GM19240 (cell line): ENCODE results near the gene NEMP1.
"Not testable (repeated sequence)": the region's sequence is repeated elsewhere in the genome, so short reads cannot be mapped to it uniquely, and the experiment has no call there.

Source experiments
- DNase-seq: peaks from one replicate; pipeline ENCODE4 v3.0.0; 2011; ENCODE audit warnings: low spot score; ENCODE audit not compliant: insufficient read length

Gene NEMP1

DNA sequence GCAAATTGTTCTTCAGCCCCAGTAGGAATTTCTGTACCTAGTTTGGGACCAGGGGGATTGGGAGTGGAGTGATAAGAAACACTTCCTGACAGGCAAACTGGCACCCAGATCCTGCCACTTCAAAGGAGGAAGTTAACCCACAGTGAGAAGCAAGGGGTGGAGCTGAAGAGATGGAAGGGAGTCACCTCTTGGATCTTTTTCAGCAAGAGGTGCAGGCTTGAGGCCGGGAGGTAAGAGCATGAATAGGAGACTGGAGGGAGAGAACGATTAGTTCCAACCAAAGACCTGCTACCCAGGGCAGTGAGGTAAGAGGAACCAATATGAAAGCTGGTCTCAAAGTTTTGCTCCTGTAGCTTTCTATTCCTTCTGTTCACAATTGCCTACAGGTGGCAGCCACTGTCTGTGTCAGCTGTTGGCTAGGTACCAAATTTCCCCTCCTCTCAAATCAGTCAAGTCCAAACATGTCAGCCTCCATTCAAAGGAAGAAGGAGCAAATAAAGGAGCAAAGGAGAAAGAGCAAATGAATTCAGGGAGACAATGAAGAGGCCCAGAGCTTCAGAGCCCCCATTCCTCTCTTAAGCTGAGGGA lies 47.4 kb downstream of the NEMP1 start:
- DNase-seq: no peak

DNA sequence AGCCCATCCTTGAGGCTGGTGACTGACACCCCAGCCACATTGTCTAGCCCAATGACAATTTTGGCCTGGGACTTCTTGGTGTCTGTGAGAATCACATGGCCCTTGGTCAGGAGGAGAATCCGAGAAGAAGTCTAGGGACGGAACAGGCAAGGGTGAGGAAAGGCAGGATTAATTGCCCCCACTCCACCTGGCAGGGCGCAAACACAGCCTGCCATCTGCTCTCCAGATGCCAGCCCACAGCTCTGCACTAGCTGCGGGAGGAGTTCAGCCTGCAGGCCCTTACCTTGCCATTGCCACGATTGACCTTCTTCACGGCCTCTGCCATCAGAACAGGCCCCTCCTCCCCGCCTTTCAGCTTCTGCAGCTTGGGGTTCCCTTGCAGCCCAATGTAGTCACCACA lies 49.1 kb downstream of the NEMP1 start:
- no peak for DNase-seq

DNA sequence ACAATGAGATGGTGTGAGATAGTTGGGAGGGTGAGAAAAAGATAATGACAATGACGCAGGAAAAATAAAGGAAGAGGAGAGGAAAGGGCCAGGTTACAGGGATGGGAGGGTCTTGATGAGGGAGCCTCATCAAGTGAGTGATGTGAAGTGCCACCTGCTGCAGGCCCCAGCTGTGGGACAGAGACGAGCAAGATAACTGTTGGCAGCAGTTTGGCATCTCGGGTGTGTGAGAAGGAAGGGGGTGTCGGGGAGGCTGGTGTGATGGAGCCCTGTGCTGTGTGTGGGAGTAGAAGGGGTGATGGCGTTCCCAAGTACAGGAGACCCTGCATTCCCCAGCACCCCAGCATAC lies 50.8 kb downstream of the NEMP1 start:
- DNase-seq: no peak

DNA sequence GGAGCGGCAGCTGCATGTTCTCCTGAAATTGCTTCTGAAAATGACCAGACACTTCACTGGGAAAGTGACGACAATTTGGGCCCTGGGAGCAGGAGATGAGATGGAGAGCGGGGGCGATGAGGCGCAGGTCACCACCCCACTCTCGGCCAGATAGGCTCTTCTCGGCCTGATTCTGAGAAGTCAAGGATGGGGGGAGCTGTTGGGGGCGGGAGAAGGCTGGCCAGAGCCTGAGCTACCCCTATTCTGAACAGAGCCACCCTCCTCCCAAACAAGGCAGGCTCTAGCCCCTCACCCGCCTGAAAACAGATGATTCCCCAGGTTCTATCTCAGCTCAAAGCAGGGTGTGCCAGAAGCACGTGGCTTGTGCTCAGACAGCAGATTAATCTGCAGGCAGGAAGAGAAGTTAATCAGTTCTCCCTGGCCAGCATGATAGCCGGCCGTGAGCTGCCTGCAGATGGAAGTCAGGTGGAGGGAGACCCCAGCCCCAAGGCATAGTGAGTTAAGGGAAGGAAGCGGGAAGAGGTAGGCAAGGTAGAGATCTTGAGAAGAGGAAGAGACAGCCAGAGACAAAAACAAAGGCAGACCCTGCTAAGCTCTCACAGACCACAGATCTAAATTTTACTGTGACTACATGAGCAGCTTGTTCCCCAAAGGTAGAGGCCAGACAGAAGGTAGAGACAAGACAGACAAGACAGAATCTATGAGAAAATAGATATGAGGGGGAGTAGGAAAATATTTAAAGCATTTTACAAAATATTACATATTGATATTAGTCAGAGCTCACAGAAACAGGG lies 51.4 kb downstream of the NEMP1 start:
- DNase-seq: no peak

GRCh38 chr12:57025196-57025595 lies 53.4 kb downstream of the NEMP1 start:
- no peak for DNase-seq

- not testable (repeated sequence) for DNase-seq
Measured at GRCh38 chr12:57022324-57022723, 56.3 kb downstream of the NEMP1 start.

DNA sequence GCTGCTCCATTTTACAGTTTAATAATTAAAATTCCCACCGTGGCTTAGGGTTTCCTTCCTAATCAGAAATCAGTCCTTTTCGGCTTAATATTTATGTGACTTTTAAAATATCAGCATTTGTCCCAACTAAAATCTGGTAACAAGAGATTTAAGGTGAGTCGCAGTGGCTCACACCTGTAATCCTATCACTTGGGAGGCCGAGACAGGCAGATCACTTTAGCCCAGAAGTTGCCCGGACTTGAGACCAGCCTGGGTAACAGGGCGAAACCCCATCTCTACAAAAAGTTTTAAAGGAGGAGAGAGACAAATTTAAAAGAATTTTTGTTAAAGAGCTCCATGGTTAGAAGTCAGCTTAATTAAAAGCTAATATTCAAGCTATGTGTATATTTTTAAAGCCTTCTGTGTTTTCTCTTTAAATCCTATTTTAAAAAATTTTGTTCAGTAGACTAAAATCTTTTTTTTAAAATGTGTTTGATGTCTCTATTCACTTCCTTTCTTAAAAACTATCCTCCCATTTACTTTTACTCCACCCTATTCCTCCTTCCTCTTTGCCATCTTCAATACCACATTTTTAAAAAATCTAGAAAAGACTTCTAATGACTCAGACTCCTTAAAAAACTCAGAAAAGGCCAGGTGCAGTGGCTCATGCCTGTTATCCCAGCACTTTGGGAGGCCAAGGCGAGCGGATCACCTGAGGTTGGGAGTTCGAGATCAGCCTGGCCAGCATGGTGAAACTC lies 58.4 kb downstream of the NEMP1 start:
- no peak for DNase-seq

DNA sequence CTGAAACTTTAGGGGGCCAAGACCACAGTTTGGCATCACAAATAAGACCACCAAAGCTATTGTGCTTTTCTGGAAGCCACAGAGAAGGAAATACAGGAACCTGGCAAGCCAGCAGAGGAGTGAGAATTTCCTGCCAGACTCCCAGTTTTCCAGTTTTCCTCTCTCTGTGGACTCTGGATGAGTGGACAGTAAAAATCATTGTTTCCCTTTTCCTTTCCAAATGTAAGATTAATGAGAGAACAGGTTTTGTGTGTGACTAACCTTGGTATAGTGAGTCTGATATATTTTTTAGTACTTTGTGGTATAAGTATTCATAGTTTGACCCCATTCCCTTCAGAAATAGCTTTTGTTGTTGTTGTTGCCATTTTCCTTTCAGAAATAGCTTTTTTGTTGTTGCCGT lies 59.7 kb downstream of the NEMP1 start:
- no peak for DNase-seq

DNA sequence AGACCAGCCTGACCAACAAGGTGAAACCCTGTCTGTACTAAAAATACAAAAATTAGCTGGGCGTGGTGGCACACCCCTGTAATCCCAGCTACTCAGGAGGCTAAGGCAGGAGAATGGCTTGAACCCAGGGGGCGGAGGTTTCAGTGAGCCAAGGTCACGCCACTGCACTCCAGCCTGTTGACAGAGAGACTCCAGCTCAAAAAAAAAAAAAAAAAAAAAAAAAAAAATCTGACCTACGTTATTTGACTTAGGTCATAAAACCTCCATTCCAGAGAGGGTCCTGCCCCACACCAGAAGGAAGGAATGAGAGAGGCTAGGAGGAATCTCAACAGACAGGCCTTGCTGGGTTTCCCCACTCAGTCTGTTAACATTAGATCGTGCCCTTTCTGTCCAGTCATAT lies 60.2 kb downstream of the NEMP1 start:
- DNase-seq: not testable (repeated sequence)

GRCh38 chr12:57016348-57016747 lies 62.2 kb downstream of the NEMP1 start, which contains the start of gene TAC3:
TAC3 (minus strand) TSS chr12:57016529; CDS start chr12:57015797, 732 bp downstream.
- DNase-seq: no peak

DNA sequence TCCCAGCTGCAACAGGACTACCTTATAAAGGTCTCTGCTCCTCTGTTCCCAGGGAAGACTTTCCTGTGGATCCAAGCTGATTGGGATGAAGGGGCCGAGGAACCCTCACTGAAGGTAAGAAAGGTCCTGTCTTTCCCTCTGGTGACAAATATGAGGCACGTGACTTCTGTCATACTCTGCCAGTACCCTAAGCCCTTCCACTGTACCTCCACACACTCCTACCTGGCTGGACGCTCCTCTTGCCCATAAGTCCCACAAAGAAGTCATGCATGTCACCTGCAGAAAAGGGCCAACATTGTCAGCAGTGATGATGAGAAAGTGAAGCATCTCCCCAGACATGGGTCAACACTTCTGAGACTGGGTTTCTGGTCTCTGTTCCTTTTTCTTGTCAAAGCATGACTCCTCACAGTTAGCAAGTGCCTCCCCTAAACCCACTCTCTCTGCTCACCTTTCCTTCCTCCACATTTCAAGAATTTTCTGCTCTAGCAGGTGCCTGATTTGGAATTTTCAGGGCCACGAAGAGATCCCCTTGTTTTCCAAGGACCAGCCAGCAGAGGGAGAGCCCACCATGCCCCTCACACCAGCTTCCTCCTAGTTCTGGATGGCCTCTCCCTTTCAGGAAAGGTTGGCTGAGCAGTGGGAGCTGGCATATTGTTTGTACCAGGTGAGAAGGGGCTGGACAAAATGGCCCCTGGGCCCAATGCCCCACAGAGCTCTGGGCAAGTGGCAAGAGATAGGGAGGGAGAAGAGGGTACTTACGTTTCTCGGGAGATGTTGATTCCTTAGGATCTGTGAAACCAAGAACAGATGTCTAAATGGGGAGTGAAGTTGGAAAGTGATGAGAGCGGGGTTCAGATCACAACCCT lies 65.8 kb downstream of the NEMP1 start:
- DNase-seq: peak; percentile 37

GRCh38 chr12:57011438-57012424 lies 66.9 kb downstream of the NEMP1 start:
- no peak for DNase-seq

DNA sequence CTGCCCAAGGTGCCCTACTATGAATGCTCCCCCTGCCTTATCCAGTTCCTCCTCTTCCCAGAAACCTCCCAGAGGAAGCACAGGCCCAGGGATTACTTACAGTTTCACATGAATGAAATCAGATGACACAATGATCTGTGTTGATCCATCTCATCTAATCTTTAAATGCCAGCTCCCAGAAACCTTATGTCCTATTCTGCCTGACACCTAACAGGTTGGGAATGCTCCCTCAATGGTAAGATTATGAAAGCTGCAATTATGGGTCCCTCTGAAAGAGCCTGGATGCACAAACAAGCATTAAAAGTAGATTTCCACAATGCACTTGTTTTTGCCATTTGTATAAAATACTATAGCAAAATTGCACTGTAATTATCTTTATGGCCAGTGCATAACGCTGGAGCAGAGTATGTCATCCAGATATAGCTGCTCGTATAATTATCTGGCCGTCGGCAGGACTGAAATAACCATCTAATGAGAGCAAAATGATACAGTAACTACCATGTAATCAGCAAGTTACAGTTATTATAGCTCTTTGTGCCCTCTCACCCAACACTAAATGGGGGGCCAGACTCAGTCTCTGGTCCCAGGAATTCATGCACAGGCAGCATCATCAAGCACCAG lies 67.9 kb downstream of the NEMP1 start:
- no peak for DNase-seq

- DNase-seq: no peak
Measured at GRCh38 chr12:57009949-57010626, 68.5 kb downstream of the NEMP1 start.

DNA sequence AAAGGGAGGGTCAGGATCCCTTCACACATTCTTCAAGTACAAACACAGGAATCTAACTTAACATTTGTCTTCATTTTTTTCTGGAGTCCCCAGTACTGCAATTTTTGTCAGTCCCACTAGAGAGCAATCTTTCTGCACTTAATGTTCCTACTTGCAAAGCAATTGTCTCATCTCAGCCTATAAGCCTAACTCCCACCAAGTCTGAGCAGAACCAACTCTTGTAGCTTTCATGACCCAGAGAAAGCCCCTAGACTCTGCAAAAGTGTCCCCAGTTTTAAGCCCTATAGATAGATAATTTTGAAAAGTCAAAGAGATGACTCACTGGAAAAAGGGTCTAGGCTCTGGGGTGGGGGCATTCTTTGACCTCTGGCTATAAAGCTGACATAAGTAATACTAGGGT lies 70.4 kb downstream of the NEMP1 start:
- no peak for DNase-seq

DNA sequence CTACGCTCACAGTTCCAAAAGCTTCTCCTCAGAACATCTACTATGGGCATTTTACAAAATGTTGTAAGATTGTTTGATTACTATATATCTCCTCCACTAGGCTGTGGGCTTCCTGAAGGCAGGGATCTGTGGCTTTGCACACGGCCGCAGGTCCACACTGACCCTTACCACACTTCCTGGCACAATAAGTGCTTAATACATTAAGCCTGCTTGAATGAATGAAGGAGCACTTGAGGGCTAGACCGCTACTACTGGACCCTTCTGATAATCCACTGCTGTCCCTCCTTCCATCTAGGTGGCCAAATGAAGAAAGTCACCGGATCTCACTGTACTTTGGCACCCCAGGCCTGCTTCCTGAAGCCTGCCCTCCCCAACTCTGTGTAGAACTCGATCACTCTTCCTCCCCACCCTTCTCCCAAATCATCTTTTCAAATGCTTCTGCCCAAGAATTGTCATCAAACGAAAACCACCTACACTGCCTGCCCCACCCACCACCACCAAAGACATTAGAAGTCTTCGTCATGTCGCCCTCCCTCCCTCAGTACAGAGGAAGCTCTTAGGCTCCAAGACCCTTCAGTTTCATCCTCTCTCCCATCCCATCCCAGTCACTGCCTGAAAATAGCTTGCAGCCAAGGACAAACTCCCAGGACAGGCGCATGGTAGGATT lies 71.6 kb downstream of the NEMP1 start:
- DNase-seq: no peak

- peak; percentile 57 for DNase-seq
Measured at GRCh38 chr12:57005980-57006808, 72.4 kb downstream of the NEMP1 start, which contains the start of gene ZBTB39. ZBTB39 (minus strand) TSS chr12:57006546; CDS start chr12:57004917, 1,629 bp downstream.
